GM18517 (cell line): ENCODE measurements around the gene HPF1.
"Not testable (repeated sequence)": the region's sequence is repeated elsewhere in the genome, so short reads cannot be mapped to it uniquely, and the experiment has no call there.

ENCODE experiments used
- ATAC-seq: cut with Tn5 transposase; IDR thresholded peaks from one replicate; pipeline ENCODE4 v1.9.1; 2021; ENCODE audit warnings: mild to moderate bottlenecking, moderate library complexity; ENCODE audit not compliant: unreplicated experiment

HPF1 gene

DNA sequence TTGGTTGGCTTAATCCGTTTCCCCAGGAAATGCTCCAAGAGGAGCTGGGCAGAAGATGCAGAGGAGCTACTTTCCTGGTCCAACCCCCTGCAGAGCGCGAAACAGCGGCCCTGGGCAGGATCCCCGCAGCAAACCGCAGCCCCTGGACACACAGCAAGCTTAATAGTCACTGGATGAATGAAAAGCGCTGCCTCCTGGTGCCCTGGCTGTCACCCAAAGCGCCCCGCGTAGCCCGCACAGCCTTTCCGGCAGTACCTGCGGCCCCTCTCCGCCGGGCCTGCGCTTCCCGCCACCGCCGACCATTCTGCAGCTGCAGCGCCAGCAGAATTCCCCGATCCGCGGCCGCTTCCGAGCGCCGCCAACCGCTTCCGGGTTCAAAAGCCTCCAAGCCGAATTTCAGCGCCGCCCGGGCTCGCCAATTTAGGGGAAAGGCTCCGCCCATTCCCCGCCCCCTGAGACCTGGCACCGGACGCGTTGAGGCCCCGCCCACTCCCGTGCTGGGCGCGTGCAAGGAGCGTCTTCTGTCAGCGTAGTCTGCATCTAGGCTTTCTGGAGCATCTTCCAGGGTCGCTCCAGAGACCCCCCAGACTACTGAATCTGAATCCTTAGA, at the start of gene HPF1:
TSS of gene HPF1 (minus strand) at position 370 of the 610 bp plus-strand sequence. CDS start at position 303, 67 bp downstream.
- peak; percentile 94 for ATAC-seq

DNA sequence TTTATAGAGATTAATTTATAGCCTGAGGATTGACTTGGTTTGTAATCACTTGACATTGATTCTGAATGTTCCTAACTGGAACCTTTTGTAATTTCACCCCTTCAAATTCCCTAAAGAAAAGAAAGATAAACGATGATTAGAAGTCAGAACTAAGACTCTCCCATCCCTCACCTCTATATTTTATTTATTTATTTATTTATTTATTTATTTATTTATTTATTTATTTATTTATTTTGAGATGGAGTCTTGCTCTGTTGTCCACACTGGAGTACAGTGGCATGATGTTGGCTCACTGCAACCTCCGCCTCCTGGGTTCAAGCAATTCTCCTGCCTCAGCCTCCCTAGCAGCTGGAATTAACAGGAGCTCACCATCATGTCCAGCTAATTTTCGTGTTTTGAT, 49.0 kb upstream of the HPF1 start:
- ATAC-seq: not testable (repeated sequence)

DNA sequence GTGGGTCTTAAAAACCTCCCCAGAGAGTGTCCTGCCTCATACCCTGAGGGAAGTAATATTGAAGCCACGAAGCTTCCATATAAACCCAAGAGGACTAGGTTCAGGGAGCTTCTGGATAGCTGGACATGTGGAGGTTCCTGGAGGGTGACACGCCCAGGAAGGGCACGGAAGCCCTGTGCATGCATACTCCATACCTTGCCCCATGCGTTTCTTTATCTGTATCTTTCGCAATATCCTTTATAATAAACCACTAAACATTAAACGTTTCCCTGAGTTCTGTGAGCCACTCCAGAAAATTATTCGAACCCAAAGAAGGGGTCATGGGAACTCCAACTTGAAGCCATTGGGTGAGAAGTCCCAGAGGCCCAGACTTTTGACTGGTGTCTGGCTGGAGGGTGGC, 45.7 kb upstream of the HPF1 start:
- ATAC-seq: no peak

DNA sequence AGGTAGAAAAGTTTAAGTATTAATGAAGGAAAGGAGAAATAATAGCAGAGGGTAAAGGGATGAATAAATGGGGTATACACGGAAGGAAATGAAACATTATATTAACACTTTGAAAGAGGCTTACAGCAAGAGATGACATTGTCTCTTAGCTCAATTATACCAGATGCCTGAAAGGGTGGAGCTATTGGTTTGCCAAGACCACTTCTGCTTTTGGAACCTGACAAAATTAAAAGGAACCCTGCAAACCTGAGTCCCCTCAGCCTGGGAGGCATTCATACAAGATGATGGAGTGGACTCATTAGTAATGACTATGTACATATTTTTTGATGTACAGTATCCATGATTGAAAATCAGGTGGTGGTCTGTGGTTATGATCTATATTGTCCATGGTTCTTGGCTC, 45.1 kb upstream of the HPF1 start:
- ATAC-seq: no peak

DNA sequence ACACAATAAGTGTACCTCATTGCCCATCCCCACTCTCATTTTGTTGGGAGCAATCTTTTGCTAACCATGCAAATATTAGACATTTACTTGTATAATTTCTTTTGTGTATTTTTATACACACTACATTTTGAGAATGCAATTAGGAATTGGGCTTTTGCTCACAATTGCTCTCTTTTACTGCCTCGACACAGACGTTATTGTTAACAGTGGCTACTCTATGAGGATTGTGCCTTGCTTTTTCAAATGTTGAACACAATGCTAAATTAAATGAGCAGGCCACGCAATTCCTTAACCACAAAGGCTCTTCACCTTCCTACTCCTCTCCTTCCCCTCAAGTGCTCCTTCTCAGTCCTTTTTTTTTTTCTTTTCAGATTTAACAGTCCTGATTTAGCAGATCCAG, 42.8 kb upstream of the HPF1 start:
- no peak for ATAC-seq

DNA sequence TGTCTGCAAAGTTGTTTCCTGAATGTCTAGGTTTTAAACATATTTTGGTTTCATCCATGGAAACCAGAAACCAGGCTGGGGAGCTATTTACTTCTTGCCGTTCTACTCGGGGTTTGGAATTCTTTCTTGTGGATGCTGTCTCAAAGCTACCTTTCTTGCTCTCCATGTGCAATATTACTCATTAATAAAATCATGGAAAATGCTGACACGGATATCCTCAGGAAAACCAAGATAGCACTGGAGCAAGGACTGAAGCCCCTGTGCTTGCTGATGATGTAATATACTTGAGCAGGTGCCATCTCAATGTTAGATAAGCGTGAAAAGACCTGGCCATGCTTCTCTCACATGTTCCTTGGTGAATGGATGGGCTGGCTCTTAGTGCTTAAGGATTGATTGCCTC, 41.5 kb upstream of the HPF1 start:
- no peak for ATAC-seq

DNA sequence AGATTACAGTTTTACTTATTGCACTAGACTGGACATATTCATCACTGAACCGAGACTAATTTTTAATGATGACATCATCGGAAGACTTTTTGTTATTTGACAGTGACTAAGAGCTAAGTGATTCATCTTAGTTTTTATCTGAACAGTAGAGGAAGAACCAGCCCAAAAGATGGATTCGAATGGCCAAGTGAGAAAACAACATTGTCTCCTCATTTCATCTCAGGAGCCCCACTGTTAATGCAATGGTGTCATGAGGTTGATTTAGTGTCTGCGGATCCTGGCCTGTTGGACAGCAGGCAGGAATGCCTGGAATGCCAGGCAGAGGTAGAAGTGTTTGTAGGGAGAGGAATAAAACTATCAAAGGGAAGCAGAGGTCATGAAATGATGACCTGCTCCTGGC, 37.8 kb upstream of the HPF1 start:
- no peak for ATAC-seq

DNA sequence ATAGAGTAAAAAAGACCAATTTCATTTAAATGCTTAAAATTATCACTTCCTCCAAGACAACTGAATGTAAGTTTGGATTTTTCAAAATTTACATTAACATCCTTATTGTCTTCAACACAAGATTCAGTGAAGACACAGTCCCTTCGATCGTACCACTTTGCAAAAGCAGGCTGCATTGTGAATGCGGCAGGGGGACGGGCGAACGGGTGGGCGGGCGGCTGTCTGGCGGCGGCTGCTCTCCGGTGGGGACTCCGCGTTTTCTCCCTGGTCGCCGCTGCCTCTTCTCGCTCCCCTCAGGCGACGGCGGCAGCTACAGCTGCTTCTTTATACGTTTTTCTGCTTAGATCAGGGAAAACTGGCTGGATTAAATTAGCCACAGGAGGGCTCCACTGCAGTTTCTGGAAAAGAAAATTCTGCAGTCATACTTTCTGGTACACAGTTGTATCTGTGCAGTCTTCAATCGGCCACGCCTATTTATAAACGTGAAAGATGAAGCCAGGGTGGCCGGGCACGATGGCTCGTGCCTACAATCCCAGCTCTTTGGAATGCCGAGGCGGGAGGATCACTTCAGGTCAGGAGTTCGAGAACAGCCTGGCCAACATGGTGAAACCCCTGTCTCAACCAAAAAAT, 33.9 kb upstream of the HPF1 start:
- ATAC-seq: no peak

DNA sequence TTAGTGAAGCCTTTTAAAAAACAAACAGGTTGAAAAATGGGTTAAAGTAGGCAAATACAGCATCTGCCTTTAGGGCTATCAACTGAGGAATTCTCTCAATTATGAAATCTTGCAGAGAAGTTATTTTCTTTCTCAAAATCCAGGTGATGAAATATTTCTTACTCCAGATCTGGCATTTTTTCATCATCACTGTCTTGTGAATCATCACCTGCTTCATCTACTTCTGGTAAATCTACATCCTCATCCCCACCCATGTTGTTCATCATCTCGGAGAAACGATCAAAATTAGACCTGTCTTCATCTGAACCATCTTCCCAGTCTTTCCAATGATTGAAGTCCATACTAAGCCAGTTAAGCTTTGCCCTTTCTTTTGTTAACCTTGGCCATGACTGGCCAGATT, 33.3 kb upstream of the HPF1 start:
- ATAC-seq: no peak

DNA sequence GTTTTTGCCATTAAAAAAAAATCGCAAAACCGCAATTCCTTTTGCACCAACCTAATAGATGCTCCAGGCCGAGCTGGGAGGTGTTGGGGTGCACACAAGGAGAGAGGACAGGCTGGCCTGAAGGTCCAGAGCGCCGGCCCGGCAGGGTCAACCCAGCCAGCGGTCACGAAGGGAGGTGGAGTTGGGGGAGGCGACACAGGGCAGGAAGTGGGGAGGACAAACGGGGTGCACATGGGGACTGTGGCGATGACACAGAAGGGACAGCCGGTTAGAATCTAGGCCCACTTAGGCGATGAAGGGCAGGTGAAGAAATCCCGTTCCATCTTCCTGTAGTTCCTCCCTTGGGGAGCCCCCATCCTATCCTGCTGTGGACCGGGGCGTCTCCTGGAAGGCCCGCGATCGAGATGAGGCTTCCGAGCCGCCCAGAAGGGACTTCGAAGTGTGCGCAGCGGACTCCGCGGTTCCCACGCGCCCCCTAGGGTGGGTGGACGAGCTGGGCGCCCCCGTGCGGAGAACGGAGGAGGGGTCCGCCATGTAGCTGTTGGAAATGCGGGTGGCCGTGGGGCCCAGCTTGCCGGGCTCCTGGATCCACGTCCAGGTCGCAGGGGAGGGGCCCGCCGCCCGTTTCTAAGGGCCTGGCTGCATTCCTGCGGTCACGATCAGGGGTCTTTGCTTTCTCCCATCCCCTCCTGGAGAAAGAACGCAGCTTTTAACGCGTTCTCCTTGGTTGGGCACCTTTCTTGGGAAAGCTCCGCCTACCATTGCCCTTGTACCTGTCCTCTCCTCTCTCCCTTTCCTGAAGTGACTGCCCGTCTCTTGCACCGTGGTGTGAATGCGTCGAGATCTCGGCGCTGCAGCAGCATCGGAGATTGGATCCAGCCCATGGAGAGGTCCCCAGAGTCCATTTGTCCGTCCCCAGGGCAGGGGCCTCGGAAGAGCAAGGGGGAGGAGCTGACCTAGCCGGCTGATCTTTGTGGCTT, 17.0 kb upstream of the HPF1 start:
- ATAC-seq: no peak

DNA sequence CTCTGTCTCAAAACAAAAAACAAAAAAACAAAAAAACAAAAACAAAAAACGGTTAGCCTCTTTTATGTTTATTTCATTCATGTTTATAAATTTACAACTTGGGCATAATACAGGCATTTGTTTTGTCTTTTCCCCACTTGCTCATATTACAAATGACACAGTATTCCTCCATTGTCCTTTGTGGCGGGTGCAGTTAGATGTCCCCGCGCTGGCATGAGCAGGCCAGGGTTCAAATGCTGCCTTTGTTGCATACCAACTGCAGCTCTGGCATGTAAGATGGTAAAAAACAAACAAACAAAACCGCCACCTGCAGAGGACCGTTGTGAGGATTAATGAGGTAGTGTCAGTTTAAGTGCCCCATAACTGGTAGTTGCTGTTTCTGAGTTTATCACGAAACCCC, 16.1 kb upstream of the HPF1 start:
- ATAC-seq: no peak

DNA sequence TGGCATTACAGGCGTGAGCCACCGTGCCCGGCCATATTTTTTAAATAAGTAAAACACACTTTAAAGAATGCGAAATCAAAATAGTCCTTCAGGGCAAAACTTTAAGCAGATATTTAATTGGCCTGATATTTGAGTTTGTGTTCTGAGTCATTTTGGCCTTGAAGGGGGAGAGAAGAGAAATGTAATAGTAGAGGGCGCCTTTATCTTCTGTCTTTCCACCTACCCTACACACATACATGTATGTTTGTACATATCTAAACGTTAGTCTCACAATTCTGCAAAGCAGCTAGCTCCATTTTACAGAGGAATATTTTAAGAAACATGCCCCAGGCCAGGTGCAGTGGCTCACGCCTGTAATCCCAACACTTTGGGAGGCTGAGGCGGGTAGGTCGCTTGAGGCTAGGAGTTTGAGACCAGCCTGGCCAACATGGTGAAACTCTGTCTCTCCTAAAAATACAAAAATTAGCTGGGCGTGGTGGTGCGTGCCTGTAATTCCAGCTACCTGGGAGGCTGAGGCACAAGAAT, 13.9 kb upstream of the HPF1 start:
- not testable (repeated sequence) for ATAC-seq

DNA sequence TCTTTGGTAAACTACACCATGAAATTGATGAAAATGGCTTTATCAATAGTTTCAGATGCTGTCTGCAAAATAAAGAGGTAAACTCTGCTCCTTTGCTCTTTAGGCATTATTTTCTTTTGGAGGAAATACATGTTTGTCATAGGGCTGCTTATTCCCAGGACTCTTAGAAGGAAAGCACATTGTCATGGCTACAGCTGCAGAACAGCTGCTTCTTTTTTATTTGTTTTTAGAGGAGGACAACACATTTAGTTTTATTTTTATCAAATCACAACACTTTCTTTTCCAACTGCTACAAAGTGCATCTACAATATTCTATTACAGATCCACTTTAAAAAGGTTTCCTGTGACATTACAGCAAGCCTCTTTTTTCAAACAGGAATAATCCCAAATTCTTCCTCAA, 12.7 kb upstream of the HPF1 start:
- ATAC-seq: no peak

DNA sequence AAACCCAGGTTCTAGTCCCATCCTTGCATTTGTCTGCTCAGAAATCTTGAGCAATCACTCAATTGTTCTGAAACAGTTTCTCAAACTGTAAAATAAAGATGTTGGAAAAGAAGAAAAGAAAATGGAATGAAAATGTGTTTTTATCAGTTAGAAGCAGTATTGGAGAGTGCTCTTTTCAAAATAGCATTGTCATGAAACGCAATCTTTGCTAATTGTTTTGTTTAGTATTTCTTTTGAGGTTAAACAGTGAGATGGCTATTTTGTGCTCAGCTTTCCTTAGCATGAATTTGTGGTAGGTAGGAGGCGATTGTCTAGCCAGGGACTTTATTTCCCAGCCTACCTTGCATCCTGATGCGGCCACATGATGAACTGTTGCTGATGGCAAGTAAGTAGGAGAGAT, 10.6 kb upstream of the HPF1 start:
- ATAC-seq: no peak

DNA sequence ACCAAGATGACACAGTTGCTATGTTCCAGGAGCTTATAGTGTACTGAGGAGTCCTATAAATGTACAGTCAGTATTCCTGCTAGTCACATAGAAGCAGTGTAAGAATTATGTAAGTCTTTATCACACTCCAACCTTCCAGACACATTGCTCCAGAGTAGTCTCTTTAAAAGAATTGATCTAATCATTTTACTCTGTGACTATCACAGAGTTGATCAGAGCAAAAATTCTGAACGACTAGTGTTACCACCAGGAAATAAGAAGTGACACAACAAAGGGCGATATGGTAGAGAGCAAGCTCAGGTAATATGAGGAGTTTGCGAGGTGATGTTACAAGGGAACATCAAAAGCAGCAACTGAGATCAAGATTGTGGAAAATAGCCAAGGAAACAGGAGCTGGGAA, 9.0 kb upstream of the HPF1 start:
- no peak for ATAC-seq

DNA sequence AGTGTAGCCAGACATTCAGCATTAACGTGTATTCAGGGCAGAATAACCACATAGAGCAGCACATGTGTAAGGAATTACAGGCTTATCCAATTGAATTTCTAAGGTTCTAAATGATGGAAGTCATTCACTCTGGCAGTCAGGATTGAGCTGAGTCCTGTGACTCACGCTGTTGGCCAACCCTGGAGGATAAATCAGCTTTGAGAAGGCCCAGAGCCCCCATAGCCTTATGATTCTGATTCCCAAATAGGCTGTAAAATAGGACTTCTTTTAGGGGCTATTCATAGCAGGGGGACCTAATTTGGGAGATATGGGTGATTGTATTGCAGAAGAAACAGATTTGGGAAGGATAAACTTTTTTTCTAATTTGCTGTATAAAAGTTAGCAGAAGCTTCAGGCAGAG, 8.1 kb upstream of the HPF1 start:
- no peak for ATAC-seq

DNA sequence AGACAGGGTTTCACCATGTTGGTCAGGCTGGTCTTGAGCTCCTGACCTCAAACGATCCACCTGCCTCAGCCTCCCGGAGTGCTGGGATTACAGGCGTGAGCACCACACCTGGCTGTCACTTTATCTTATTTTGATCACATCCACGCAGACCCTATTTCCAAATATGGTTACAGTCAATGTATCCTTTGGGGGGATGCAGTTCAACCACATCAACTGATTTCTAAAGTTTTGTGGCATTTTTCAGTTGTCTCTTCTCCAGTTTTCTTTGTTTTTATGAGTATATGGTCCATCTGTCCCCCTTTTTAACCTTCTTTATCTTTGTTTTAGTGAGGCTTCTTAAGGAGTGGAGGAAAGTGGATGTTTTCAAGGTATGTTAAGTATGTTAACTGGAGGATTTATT, 4.1 kb upstream of the HPF1 start:
- ATAC-seq: no peak

DNA sequence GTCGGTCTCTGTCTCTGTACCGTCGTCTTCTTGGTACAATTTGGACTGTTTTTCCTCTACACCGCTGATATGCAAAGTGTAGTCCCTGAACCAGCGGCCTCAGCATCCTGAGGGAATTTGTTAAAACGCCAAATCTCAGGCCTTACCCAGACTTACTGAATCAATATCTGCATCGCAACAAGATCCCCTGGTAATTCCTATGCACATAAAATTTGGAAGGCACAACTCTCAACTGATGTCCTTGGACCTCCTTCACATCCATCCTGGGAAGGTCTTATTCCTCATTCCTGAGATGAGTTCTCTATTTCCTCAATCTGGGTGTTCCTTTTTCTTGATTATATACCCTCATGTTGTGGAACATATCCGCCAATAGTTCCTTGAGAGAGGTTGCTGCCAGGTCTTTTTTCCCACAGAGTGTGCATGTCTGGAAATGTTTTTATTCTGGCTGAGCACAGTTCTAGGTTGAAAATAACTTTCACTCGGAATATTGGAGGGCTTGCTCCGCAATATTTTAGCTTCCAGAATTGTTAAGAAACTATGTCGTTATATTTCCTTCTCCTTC, 738 bp upstream of the HPF1 start:
- no peak for ATAC-seq

DNA sequence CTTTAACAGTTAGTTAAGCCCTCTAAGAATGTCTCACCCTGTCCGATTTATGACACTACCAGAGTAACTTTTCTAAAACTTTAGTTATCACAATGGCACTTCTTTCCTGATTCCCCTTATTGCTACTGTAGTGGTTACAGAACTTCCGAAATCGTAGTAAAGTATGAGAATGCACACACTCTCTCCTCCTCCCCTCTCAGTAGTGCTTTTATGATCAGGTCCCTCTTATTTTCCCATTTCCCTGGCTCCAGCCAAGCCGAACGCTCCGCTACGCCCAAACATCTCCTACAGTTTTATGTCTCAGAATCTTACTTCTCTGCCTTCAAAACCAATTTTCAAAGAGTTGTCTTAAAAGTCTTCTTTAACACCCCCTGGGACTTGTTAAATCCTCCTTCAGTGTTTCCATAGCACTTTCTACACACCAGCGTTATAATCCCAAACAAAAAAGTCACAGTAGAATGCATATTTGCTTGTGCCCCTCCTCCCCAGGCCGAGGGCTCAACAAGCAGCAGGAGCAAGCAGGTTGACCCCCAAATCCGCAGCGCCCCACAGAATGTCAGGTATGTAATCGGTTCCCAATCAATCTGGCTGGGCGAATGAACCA, 671 bp downstream of the HPF1 start:
- ATAC-seq: peak; percentile 22

DNA sequence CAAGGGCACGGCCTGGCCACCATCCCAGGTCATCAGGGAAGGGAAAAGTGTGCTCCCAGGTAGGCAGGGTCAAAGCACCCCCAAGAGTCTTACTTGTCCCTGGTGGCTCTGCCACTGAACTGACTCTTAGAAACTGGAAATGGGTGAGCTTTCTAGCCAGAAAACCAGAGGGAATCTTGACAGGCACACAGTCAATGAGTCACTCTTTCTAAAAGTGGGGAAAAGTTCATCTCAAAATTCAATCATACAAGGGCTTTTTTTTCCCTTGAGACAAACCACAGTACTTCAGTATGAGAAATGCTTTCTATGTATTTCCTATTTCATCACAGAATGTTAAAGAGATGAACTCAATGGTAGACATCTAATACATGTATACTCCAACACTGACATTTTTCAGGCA, 12.5 kb downstream of the HPF1 start:
- no peak for ATAC-seq

DNA sequence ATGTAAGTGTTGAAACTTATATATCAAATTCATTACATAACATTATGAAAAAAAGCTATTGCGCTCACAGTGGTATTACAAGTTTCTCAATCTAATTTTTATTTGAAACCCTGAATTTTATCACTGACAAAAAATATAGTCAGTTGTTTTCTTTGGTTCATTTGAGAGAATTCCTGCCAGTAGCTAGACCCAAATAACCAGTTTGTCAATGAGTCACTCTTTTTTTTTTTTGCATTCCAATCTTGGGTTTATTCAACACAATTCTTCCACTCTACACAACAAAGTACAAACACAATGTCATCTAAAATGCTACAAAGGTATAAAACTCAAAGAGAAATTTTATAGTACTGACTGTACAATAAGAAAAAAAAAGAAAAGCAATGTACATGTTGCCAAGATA, 13.1 kb downstream of the HPF1 start:
- no peak for ATAC-seq
